HG03095 (cell line): Measurements from ENCODE around the gene PABPC1L2A.
"Not testable (repeated sequence)": the region's sequence is repeated elsewhere in the genome, so short reads cannot be mapped to it uniquely, and the experiment has no call there.

Experiments
- ATAC-seq: cut with Tn5 transposase; IDR thresholded peaks from one replicate; pipeline ENCODE4 v1.9.1; 2021; ENCODE audit warnings: moderate library complexity; ENCODE audit not compliant: unreplicated experiment

The PABPC1L2A gene

DNA sequence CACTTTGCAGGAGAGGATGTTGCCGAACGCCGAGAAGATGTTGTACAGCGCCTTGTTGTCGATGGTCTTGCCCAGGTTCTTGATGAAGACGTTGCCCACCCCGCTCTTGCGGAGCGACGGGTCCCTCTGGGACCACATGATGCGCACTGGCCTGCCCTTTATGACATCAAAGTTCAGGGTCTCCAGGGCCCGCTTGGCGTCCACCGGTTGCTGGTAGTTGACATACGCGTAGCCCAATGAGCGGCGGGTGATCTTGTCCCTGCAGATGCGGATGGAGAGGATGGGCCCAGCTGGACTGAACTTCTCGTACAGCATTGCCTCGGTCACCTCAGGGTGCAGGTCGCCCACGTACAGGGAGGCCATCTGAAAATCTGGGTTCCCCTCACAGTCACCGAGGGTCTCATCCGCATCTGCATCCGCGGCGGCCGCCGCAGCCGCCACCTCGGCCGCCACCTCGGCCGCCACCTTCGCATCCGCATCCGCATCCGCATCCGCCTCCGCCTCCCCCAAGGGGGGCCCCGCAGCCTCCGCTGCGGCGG is at the start of gene PABPC1L2A:
Gene PABPC1L2A (minus strand): TSS at position 489 of the 539 bp plus-strand sequence. CDS start 126 bp downstream, at position 363.
- not testable (repeated sequence) for ATAC-seq

GRCh38 chrX:73127700-73128241 is 48.5 kb upstream of the PABPC1L2A start:
- ATAC-seq, result no peak

DNA sequence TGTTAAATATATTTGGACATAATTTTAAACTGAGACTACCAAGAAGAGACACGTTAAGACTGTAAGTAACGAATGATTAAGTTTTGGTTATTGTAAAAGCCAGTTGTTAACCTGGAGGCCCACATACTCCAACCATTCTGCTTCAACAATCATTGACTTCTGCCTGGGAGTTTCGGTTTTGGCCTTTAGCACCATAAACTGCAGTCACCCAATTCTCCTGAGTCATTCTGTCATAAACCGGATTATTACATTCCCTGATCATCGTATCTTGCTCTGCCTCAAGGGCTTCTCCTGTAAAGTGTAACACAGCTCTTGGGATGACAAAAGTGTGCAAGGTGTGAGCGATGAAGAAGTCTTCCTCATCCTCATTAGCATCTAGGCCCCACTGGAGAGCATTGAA is 46.9 kb upstream of the PABPC1L2A start:
- ATAC-seq, result no peak

- not testable (repeated sequence) for ATAC-seq
Observed at GRCh38 chrX:73099505-73099904, 20.2 kb upstream of the PABPC1L2A start.

GRCh38 chrX:73086766-73087165 is 7.5 kb upstream of the PABPC1L2A start:
- ATAC-seq, result not testable (repeated sequence)

DNA sequence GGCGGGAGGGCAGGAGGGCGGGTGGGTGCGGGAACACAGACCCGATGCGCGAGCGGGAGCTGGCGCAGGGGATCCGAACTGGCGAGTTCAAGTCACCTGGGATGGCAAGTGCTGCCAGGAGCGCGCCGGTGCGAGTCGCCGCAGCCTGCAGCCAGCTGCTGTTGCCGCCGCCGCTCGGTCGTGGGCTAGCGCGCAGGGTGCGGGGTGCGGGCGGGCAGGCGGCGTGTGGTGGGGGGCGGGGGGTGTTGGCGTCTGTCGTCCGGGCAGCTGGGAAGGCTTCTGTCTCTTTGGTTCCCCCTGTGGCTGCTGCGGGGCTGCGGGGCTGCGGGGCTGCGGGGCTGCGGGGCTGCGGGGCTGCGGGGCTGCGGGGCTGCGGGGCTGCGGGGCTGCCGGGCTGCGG is 572 bp upstream of the PABPC1L2A start:
- ATAC-seq, result not testable (repeated sequence)

GRCh38 chrX:73078597-73078996 is 715 bp downstream of the PABPC1L2A start:
- ATAC-seq, result not testable (repeated sequence)

GRCh38 chrX:73076838-73077237 is 2.5 kb downstream of the PABPC1L2A start:
- ATAC-seq, result no peak

GRCh38 chrX:73069365-73070035 is 9.8 kb downstream of the PABPC1L2A start:
- ATAC-seq, result no peak

DNA sequence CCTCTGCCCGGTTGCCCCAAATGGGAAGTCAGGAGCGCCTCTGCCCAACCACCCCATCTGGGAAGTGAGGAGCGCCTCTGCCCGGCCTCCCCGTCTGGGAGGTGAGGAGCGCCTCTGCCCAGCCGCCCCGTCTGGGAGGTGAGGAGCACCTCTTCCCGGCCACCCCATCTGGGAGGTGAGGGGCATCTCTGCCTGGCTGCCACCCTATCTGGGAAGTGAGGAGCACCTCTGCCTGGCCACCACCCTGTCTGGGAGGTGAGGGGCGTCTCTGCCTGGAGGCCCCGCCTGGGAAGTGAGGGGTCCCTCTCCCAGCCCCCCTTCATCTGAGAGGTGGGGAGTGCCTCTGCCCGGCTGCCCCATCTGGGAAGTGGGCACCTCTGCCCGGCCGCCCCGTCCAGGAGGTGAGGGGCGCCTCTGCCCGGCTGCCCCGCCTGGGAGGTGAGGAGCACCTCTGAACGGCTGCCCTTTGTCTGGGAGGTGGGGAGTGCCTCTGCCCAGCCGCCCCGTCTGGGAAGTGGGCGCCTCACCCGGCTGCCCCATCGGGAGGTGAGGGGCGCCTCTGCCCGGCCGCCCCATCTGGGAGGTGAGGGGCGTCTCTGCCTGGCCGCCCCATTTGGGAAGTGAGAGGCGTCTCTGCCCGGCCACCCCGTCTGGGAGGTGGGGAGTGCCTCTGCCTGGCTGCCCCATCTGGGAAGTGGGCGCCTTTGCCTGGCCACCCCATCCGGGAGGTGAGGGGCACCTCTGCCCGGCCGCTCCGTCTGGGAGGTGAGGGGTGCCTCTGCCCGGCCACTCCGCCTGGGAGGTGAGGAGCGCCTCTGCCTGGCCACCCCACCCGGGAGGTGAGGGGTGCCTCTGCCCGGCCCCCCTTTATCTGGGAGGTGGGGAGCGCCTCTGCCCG is 10.6 kb downstream of the PABPC1L2A start:
- no peak for ATAC-seq

DNA sequence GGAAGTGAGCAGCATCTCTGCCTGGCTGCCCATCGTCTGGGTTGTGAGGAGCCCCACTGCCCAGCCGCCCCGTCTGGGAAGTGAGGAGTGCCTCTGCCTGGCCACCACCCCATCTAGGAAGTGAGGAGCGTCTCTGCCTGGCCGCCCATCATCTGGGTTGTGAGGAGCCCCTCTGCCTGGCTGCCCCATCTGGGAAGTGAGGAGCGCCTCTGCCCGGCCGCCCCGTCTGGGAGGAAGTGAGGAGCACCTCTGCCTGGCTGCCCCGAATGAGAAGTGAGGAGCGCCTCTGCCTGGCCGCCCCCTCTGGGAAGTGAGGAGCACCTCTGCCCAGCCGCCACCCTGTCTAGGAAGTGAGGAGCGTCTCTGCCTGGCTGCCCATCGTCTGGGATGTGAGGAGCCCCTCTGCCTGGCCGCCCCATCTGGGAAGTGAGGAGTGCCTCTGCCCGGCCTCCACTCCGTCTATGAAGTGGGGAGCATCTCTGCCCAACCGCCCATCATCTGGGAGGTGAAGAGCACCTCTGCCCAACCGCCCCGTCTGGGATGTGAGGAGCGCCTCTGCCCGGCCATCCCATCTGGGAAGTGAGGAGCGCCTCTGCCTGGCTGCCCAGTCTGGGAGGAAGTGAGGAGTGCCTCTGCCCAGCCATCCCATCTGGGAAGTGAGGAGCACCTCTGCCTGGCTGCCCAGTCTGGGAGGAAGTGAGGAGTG is 11.4 kb downstream of the PABPC1L2A start:
- not testable (repeated sequence) for ATAC-seq

GRCh38 chrX:73028876-73029275 is 50.4 kb downstream of the PABPC1L2A start:
- ATAC-seq, result no peak
